K562 (cell line): ENCODE measurements around the gene FMNL2. TPM values are rescaled to one million over a fixed set of nuclear protein-coding genes. Genes with fewer than 3 reads are reported as not detected.

Source experiments
- ATAC-seq: fragments of 200-7000 bp; cut with Tn5 transposase; 3 replicates; pipeline ENCODE4 v1.9.1; 2020; ENCODE audit warnings: moderate library complexity
- BruUV-seq: library from RNA; stranded (reverse); fragments of 400-500 nt; replicated peaks from 2 replicates; lab custom pipeline; 2021; lab: Mats Ljungman, UMichigan
- CTCF ChIA-PET: fragments of 300-600 bp; formaldehyde crosslinking; extraction: SDS; loops from one replicate; lab custom pipeline; 2021; ENCODE audit warnings: low intra/inter-chr PET ratio; lab: Yijun Ruan, JAX
- POLR2A ChIA-PET: fragments of 300-600, 350-650 bp; sonication (Branson Sonifier 250); formaldehyde crosslinking; extraction: SDS; loops from one replicate; lab custom pipeline; 2021; ENCODE audit warnings: antibody characterized with exemption, inconsistent platforms; lab: Yijun Ruan, JAX
- DNase-seq, 4 experiments: peaks; one replicate each; pipeline versions ENCODE4 v3.0.0 to v3.0.0-alpha.2; 2011 to 2018; ENCODE audit warnings: low spot score in 3 of 4, mixed read lengths in 3 of 4; ENCODE audit errors: extremely low read depth in 1 of 4
- FAIRE-seq: peaks from 2 replicates; lab custom pipeline; 2011; peaks lifted over from hg19 to GRCh38; lab: Jason Lieb, UNC
- H2AFZ ChIP-seq: 2 replicates; pipeline ENCODE4 v1.6.0; 2011; ENCODE audit warnings: low read depth, low read length, control low read depth, inconsistent platforms
- H3K27ac ChIP-seq: fragments of 200-600 bp; 3 replicates; pipeline ENCODE4 v1.8.0; 2011; ENCODE audit warnings: low read depth, mild to moderate bottlenecking, control low read depth, inconsistent platforms, low read length, moderate library complexity, mixed read lengths; ENCODE audit errors: extremely low read depth
- H3K27me3 ChIP-seq, 2 experiments: fragments of 300-600 bp in 1 of 2; 2 replicates in 1 of 2; 3 replicates in 1 of 2; pipeline versions ENCODE4 v1.6.0 to v1.8.0; 2011; ENCODE audit warnings: inconsistent platforms in 2 of 2, low read length in 2 of 2, mild to moderate bottlenecking in 1 of 2, mixed read lengths in 1 of 2, moderate library complexity in 1 of 2; ENCODE audit not compliant: control insufficient read depth in 2 of 2, insufficient read depth in 2 of 2
- H3K36me3 ChIP-seq: fragments of 300-600 bp; 3 replicates; pipeline ENCODE4 v1.8.0; 2011; ENCODE audit warnings: mild to moderate bottlenecking, low read length, inconsistent platforms; ENCODE audit not compliant: control insufficient read depth, insufficient read depth
- H3K4me1 ChIP-seq, 2 experiments: fragments of 200-600 bp in 1 of 2; replicated peaks in 1 of 2; 2 replicates in 1 of 2; 3 replicates in 1 of 2; pipeline versions ENCODE4 v1.5.1 to v1.8.0; 2011; ENCODE audit warnings: inconsistent platforms in 2 of 2, low read length in 2 of 2, mild to moderate bottlenecking in 1 of 2, mixed read lengths in 1 of 2, moderate library complexity in 1 of 2; ENCODE audit not compliant: control insufficient read depth in 2 of 2, insufficient read depth in 2 of 2
- H3K4me2 ChIP-seq: 2 replicates; pipeline ENCODE4 v1.6.1; 2011; ENCODE audit warnings: low read length, control low read depth, inconsistent platforms, mixed read lengths; ENCODE audit not compliant: insufficient read depth
- H3K4me3 ChIP-seq: fragments of 200-600 bp; sonication (generic), shearing (Covaris generic); 2 replicates; pipeline ENCODE4 v1.5.1; 2016; ENCODE audit warnings: control low read depth, inconsistent platforms
- H3K79me2 ChIP-seq: fragments of 200-600 bp; 3 replicates; pipeline ENCODE4 v1.8.0; 2011; ENCODE audit warnings: low read length, inconsistent platforms; ENCODE audit not compliant: control insufficient read depth, insufficient read depth
- H3K9ac ChIP-seq, 2 experiments: 2 replicates each; pipeline versions ENCODE4 v1.6.0 to v1.6.1; 2011; ENCODE audit warnings: low read depth in 2 of 2, low read length in 2 of 2, control low read depth in 1 of 2, inconsistent platforms in 1 of 2, mild to moderate bottlenecking in 1 of 2, mixed read lengths in 1 of 2; ENCODE audit not compliant: insufficient read depth in 1 of 2
- H3K9me1 ChIP-seq: one replicate; pipeline ENCODE4 v1.6.0; 2011; ENCODE audit warnings: inconsistent platforms, mild to moderate bottlenecking, low read length, moderate library complexity; ENCODE audit not compliant: control insufficient read depth, insufficient read depth
- H3K9me3 ChIP-seq: replicated peaks from 2 replicates; pipeline ENCODE4 v1.5.1; 2011; ENCODE audit warnings: low read depth, low read length, inconsistent platforms; ENCODE audit not compliant: control insufficient read depth, insufficient read depth
- H4K20me1 ChIP-seq: replicated peaks from 2 replicates; pipeline ENCODE4 v1.6.1; 2011; ENCODE audit warnings: low read length, inconsistent platforms, mixed read lengths; ENCODE audit not compliant: control insufficient read depth, insufficient read depth
- HEY1 ChIP-seq: fragments of 250-450 bp; sonication (Bioruptor Pico); IDR thresholded peaks from 2 replicates; pipeline ENCODE4 v1.5.0; 2020; ENCODE audit warnings: mild to moderate bottlenecking, moderate library complexity, borderline replicate concordance
- HLTF ChIP-seq: fragments of 450-650 bp; IDR thresholded peaks from 2 replicates; pipeline ENCODE4 v1.6.1; 2016
- RFX7 ChIP-seq: fragments of 250-450 bp; sonication (Bioruptor Pico); IDR thresholded peaks from 2 replicates; pipeline ENCODE4 v1.5.1; 2021; ENCODE audit warnings: mild to moderate bottlenecking
- SAFB2 ChIP-seq: fragments of 200-400 bp; formaldehyde crosslinking; IDR thresholded peaks from 2 replicates; pipeline ENCODE4 v1.6.1; 2018; ENCODE audit warnings: borderline replicate concordance, low read length, low read depth, moderate library complexity; ENCODE audit not compliant: severe bottlenecking
- TAF15 ChIP-seq: fragments of 200-400 bp; formaldehyde crosslinking; IDR thresholded peaks from 2 replicates; pipeline ENCODE4 v1.6.1; 2017; ENCODE audit warnings: mild to moderate bottlenecking, low read depth, low read length, moderate library complexity
- ZNF140 ChIP-seq: fragments of 250-450 bp; sonication (Bioruptor Pico); IDR thresholded peaks from 2 replicates; pipeline ENCODE4 v1.8.0; 2021; ENCODE audit warnings: moderate library complexity, mild to moderate bottlenecking, inconsistent platforms
- ZNF282 ChIP-seq: sonication (generic); formaldehyde crosslinking; IDR thresholded peaks from 2 replicates; pipeline ENCODE4 v1.8.1; 2023; ENCODE audit warnings: missing genetic modification reagents
- ZNF696 ChIP-seq: fragments of 250-450 bp; sonication (Bioruptor Pico); conservative IDR thresholded peaks from 2 replicates; pipeline ENCODE4 v1.4.0; 2020; ENCODE audit warnings: mild to moderate bottlenecking, moderate library complexity
- ZNF764 ChIP-seq: fragments of 250-450 bp; sonication (Bioruptor Pico); IDR thresholded peaks from 2 replicates; pipeline ENCODE4 v1.4.0; 2020; ENCODE audit warnings: low read depth, mild to moderate bottlenecking, moderate library complexity
- WGBS: fragments of 100-300 bp; shearing (Covaris generic); methylation state at CpG from one replicate; pipeline ENCODE4 v1.1.6; 2016; ENCODE audit warnings: low coverage, mixed read lengths; ENCODE audit not compliant: insufficient coverage; ENCODE audit errors: missing lambda C conversion rate; 5-methylcytosine and 5-hydroxymethylcytosine counted together
- in situ Hi-C: fragments of 300-500 bp; cut with MboI; formaldehyde crosslinking; loops from 4 replicates; pipeline ENCODE4 v1.15.0; 2018; ENCODE audit warnings: inconsistent platforms, mixed read lengths
- intact Hi-C: fragments of 100-400 bp; cut with micrococcal nuclease; formaldehyde crosslinking; loops from 2 replicates; pipeline ENCODE4 v1.14.2; 2022
- polyA plus RNA-seq, 8 experiments: library from polyadenylated mRNA; depleted of rRNA in 4 of 8; stranded (reverse) in 5 of 8; unstranded in 3 of 8; fragments of >200 nt; fragmentation: Nextera tagmentation in 2 of 8; fragmentation: Illumina TruSeq in 1 of 8; extraction: Ambion mirVana in 2 of 8; extraction: Trizol in 1 of 8; gene quantifications; 2 replicates each; pipeline versions ENCODE4 v1.2.1 to v1.2.3, GENCODE V29; 2011 to 2014; ENCODE audit warnings: inconsistent platforms in 1 of 8, missing spikeins in 1 of 8
- total RNA-seq, 7 experiments: library from RNA; depleted of rRNA in 6 of 7; stranded (reverse); fragments of >200 nt in 6 of 7; fragmentation: Illumina TruSeq in 2 of 7; extraction: Trizol in 2 of 7; gene quantifications; 2 replicates each; pipeline versions ENCODE4 v1.2.1 to v1.2.3, GENCODE V29; 2011 to 2021; ENCODE audit warnings: low replicate concordance in 1 of 7

FMNL2 gene
- total and polyA plus RNA-seq, 9 of the 15 experiments (the other 6 are each of a cell fraction or from before 2014, with no cell fraction given) = 0.15 to 0.49 (median 0.24) TPM; not detected in 1

DNA sequence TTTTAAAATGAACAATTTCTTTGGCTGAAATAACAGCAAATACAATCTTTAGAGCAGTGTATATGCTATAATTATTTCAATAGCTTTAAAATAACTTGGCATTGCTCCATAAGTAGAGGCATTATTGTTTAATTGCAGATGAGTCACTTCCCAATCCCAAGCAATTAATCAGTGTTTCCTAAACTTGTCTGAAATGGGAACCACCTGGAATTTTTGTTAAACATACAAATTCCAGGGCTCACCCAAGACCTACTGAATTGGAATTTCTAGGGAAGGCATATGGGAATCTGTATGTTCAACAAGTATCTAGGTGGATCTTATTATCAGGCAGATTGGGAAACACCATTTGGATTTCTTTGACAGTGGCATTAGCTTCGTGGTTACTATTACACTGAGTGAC lies 27.1 kb upstream of the FMNL2 start:
- Histone ChIP-seq H3K27ac (no peak overlapping the region), H3K36me3 (no peaks in the 10 kb centered on the region), H3K27me3 (no peaks in the 10 kb centered on the region), H4K20me1 (no peaks in the 10 kb centered on the region), H2AFZ (no peak overlapping the region), H3K9me1 (no peaks in the 10 kb centered on the region), H3K4me1 (no peaks in the 10 kb centered on the region), H3K4me2 (no peak overlapping the region), H3K9me3 (no peaks in the 10 kb centered on the region), H3K79me2 (no peaks in the 10 kb centered on the region), H3K9ac (no peak overlapping the region), H3K4me3 (no peak overlapping the region)
- intact Hi-C loops (no loop called here), in situ Hi-C loops (no loop called here)
- ChIA-PET POLR2A (no interaction called here), CTCF (no interaction called here)
- FAIRE-seq (no peak), ATAC-seq (no peak), DNase-seq (no peak)
- TF ChIP-seq SAFB2 (no peak), ZNF764 (CRISPR knock-in tag) (no peak), ZNF140 (CRISPR knock-in tag) (no peak), HLTF (no peak), RFX7 (CRISPR knock-in tag) (no peak), ZNF282 (CRISPR knock-in tag) (no peak), TAF15 (no peak), ZNF696 (no peak), HEY1 (CRISPR knock-in tag) (no peak)
- WGBS = 0% methylated on average over 1 of the region's 1 CpG
- no TSS peak for BruUV-seq
